Esophagus squamous epithelium (tissue), 5 donors: ENCODE results near the gene TAB2. TPM values are rescaled to one million over a fixed set of nuclear protein-coding genes. Genes with fewer than 3 reads are reported as not detected.

ENCODE experiments used
- DNase-seq: peaks from one replicate; lab custom pipeline; 2025; lab: John Stamatoyannopoulos, UW
- H3K27ac ChIP-seq, 4 donors: fragments of 200-600 bp; sonication (generic); one replicate each; pipeline ENCODE4 v1.5.1; 2016 to 2019; ENCODE audit warnings: mild to moderate bottlenecking in 1 of 4
- H3K27me3 ChIP-seq, 4 donors: fragments of 200-600 bp; sonication (generic); 1 replicate in 3 of 4; 2 replicates in 1 of 4; pipeline versions ENCODE4 v1.5.1 to v1.6.0; 2017 to 2021; ENCODE audit warnings: antibody characterized with exemption in 1 of 4
- H3K36me3 ChIP-seq, 3 donors: fragments of 200-600 bp; sonication (generic); one replicate each; pipeline ENCODE4 v1.5.1; 2016 to 2019
- H3K4me1 ChIP-seq, 3 donors: fragments of 200-600 bp; sonication (generic); one replicate each; pipeline ENCODE4 v1.5.1; 2017 to 2019
- H3K4me3 ChIP-seq, 4 donors: fragments of 200-600 bp; sonication (generic); 1 replicate in 3 of 4; 2 replicates in 1 of 4; pipeline ENCODE4 v1.5.1; 2016 to 2019; ENCODE audit warnings: mild to moderate bottlenecking in 2 of 4, moderate library complexity in 1 of 4
- H3K9me3 ChIP-seq, 3 donors: fragments of 200-600 bp; sonication (generic); one replicate each; pipeline ENCODE4 v1.5.1; 2016 to 2019
- CTCF ChIP-seq, 6 experiments: fragments of 450-650 bp in 4 of 6; fragments of 200-600 bp in 2 of 6; sonication (generic) in 2 of 6; IDR thresholded peaks; one replicate each; pipeline ENCODE4 v1.5.1; 2016 to 2019; ENCODE audit warnings: antibody characterized with exemption in 6 of 6, mild to moderate bottlenecking in 4 of 6, moderate library complexity in 4 of 6
- POLR2A ChIP-seq, 4 donors: fragments of 450-650 bp; IDR thresholded peaks; one replicate each; pipeline ENCODE4 v1.6.1; 2017; ENCODE audit warnings: antibody characterized with exemption in 4 of 4, mild to moderate bottlenecking in 4 of 4, moderate library complexity in 3 of 4
- WGBS, 2 donors: methylation state at CpG; one replicate each; pipeline ENCODE4 v1.1.5; 2018; 5-methylcytosine and 5-hydroxymethylcytosine counted together
- intact Hi-C: fragments of 100-400 bp; cut with DNase I; formaldehyde crosslinking; loops from one replicate; pipeline ENCODE4 v1.15.0; 2022
- total RNA-seq, 4 donors: library from RNA; depleted of rRNA; stranded (reverse); fragments of >200 nt; gene quantifications; one replicate each; pipeline ENCODE4 v1.1.0, GENCODE V29; 2016
- donor health status: DM: yes; HTN: yes; CAD: no.

TAB2 gene
- total RNA-seq, 4 donors from 2014 or later: 27.6 to 47.1 (median 31.0) TPM

GRCh38 chr6:149449831-149450678 is 132.5 kb downstream of the TAB2 start:
- no peak for DNase-seq
- TF ChIP-seq CTCF (IDR thresholded peaks at IDR 0.05): no peak
- no peak for TF ChIP-seq POLR2A (IDR thresholded peaks at IDR 0.05)
- no peaks in the 10 kb centered on the region for H3K36me3 ChIP-seq
- peaks cover 22 to 40% (median 26%) of the 10 kb centered on the region in 3 donors for H3K4me1 ChIP-seq
- no peak overlapping the region for H3K27ac ChIP-seq
- H3K4me3 ChIP-seq: peak overlapping the region in 3 of 4 donors; percentile 31 to 67 (median 55)
- H3K9me3 ChIP-seq: no peaks in the 10 kb centered on the region
- WGBS, 2 donors: 95% methylated on average over 3 of the region's 14 CpGs
- H3K27me3 ChIP-seq: peaks cover 0 to 76% (median 0%) of the 10 kb centered on the region in 4 donors
- intact Hi-C loops: no loop called here

- intact Hi-C loops: no loop called here
These were observed 133.3 kb downstream of the TAB2 start for GRCh38 chr6:149450679-149451375.

GRCh38 chr6:149451376-149452036 is 134.0 kb downstream of the TAB2 start:
- peaks cover 0 to 73% (median 0%) of the 10 kb centered on the region in 4 donors for H3K27me3 ChIP-seq
- H3K4me1 ChIP-seq: peaks cover 24 to 45% (median 28%) of the 10 kb centered on the region in 3 donors
- peak overlapping the region in 1 of 4 donors; percentile 54 for H3K27ac ChIP-seq
- H3K36me3 ChIP-seq: no peaks in the 10 kb centered on the region
- intact Hi-C loops: no loop called here
- 85% methylated on average over 12 of the region's 47 CpGs; no CpG with 5 or more reads in 1 of the 2 donors for WGBS, 2 donors
- peak overlapping the region; percentile 31 to 67 (median 48) for H3K4me3 ChIP-seq
- TF ChIP-seq POLR2A (IDR thresholded peaks at IDR 0.05) (no peak), CTCF (IDR thresholded peaks at IDR 0.05) (no peak)
- no peaks in the 10 kb centered on the region for H3K9me3 ChIP-seq
- no peak for DNase-seq

More at GRCh38 chr6:149450679-149451375, 133.3 kb downstream of the TAB2 start:
- no CpG with 5 or more reads among the region's 89 CpGs for WGBS, 2 donors
- Histone ChIP-seq H3K9me3 (no peaks in the 10 kb centered on the region), H3K27ac (peak overlapping the region in 1 of 4 donors; percentile 54), H3K27me3 (peaks cover 0 to 71% (median 0%) of the 10 kb centered on the region in 4 donors), H3K4me3 (peak overlapping the region; percentile 31 to 67 (median 48)), H3K36me3 (no peaks in the 10 kb centered on the region), H3K4me1 (peaks cover 24 to 45% (median 28%) of the 10 kb centered on the region in 3 donors)
- no peak for DNase-seq
- TF ChIP-seq CTCF (IDR thresholded peaks at IDR 0.05) (no peak), POLR2A (IDR thresholded peaks at IDR 0.05) (no peak)

- TF ChIP-seq POLR2A (IDR thresholded peaks at IDR 0.05): no peak
- no peak for TF ChIP-seq CTCF (IDR thresholded peaks at IDR 0.05)
- Histone ChIP-seq H3K9me3 (no peaks in the 10 kb centered on the region), H3K27ac (no peak overlapping the region), H3K27me3 (peaks cover 0 to 73% (median 0%) of the 10 kb centered on the region in 4 donors), H3K4me1 (peaks cover 24 to 45% (median 28%) of the 10 kb centered on the region in 3 donors), H3K36me3 (no peaks in the 10 kb centered on the region), H3K4me3 (no peak overlapping the region)
- DNase-seq: no peak
- WGBS, 2 donors: 96 to 100% methylated on average over 5 to 6 of the region's 13 CpGs
- intact Hi-C loops: no loop called here
These were observed 134.8 kb downstream of the TAB2 start for GRCh38 chr6:149452037-149452939.
